Stimulated activated CD4-positive, alpha-beta T cell treated with anti-CD3 and anti-CD28 coated beads, TNF-alpha, amount 100 ng/mL, for 4 hours (primary cell): Measurements from ENCODE around the gene AKIRIN1.
"Not testable (repeated sequence)": the region's sequence is repeated elsewhere in the genome, so short reads cannot be mapped to it uniquely, and the experiment has no call there.

Experiments
- DNase-seq, 3 experiments: peaks; one replicate each; pipeline ENCODE4 v3.0.0-alpha.2; 2020; ENCODE audit warnings: low read depth in 3 of 3

Gene AKIRIN1

DNA sequence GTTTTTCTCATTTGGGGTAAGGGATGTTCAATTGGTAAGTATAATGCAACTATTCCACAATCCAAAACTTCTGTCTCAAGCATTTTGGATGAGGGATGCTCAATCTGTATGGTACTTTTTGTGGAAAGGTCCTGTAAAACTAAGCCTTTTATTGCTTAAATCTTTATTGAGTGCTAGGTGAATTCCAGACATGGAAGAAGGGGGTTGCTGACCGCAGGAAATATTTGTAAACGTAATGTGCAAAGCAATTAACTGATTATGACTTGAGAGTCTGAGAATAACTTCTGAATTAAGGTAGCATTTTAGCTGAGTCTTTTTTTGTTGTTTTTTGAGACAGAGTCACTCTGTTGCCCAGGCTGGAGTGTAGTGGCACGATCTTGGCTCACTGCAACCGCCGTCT, 3.1 kb downstream of the AKIRIN1 start:
- no peak for DNase-seq

DNA sequence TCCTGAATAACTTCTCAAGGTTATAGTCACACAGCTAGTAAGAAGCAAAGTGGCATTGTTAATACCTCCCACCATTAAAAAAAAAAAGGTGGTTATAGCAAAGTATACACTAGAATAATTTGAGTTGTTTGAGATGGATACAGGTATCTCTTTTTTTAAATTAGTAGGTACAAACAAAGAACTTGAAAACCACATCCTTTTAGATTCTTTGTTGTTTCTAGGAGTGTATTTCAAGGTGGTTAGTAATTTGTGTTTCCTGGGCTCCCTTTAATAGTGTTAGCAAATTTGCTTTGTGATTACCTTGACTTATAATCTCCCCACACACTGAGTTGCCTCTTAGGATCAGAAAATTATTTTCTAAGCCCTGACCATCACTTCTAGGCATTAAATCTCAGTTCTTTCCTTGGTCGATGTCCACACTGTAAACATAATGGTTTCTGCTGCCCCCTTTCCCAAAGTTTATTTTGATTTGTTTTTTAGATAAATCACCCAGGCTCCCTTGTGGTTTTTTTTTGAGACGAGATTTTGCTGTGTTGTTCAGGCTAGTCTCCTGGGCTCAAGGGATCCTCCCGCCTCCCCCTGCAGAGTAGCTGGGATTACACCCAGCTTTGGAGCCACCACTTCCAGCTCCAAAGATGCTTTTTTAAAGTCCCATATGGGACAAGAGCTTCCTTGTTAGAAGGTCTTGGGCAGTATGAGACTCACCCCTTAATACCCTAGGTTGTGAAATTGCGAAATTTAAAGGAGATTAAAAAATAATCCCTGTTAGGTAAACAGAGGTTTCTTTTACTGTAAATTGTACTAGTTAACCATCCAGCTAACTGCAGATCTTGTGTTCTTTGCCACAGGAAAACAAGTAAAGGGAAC, 6.2 kb downstream of the AKIRIN1 start:
- no peak for DNase-seq

DNA sequence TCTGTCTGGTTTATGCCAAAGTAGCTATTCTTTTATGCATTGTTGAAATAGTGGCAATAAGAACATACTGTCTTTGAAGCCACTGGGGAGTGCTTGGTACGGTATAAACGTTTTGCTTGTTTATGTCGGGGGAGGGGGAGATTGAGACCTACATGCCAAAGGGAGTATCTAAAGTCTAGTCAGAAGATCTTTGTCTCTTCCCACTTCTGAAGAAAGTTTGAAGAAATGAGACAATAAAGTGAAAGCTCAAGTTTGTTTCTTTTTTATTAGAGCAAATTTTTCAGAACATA, 6.8 kb downstream of the AKIRIN1 start:
- no peak for DNase-seq

DNA sequence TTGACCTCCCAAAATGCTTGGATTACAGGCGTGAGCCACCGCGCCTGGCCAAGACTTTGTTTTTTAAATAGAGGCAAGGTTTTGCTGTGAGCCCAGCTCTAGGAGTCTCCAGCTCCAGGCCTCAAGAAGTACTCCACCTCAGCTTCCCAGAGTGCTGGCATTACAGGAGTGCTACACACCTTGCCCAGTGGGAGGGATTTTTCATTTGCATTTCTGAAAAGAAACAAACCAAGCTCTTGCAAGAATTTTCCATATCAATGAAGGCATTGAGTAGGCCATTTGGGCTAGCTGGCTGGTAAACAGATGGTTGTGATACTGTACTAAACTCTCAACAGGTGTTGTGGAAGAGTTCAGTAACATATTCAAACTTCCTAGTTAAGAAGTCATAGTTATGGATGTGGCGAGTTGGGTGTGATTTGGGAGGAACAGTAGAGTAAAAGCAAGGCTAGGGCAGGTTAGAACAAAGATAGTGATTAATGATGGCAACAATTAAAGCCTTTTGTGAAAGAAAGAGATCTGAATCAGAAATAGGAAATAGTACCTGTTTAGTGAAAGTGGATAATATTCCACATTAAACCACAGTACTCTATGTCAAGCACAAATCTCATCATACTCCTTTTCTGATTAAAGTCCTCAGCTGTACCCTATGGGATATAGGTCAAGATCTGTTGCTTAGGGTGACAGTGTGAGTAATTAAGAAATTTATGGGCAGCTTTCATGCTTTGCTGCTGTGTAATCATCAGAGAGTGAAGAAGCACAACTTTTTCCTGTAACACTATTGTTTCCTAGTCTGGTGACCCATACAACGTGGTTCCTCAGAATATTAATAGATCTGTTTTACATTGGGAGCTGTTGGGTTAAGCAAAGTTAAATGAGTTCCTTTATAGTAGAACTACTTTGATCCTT, 10.7 kb downstream of the AKIRIN1 start:
- no peak for DNase-seq

DNA sequence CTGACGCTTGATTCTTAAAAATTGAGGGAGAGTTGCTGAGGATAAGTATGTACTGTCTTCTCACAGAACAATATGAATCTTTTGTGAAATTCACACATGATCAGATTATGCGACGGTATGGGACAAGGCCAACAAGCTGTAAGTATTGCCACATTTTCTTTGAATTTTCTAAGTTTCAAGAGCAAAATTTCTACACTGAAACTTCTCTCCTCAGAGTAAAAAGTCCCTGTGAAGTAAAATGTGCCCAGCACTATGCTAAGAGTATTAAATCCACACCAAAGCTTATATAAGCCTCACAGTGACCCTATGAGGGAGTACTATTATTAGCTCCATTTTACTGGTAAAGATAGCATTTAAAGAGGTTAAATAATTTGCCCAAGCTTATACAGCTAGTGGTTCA, 12.2 kb downstream of the AKIRIN1 start:
- no peak for DNase-seq

DNA sequence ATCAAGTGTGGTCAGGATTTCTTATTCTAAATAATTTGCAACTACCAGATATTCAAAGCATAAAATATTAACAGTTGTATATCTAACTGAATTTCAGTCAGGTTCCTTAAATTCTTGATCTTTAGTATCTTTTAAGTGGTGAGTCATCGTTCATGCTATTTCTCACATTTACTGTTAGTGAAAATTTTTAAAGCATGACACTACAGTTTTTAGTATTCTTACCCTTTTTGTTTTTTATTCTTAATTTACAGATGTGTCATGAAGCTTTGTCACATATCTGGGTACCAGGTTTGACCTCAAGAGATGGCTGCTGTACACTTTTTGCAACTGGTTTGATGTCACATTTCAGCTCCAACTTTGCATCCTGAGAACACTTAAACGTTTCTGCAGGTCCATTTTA, 12.7 kb downstream of the AKIRIN1 start:
- no peak for DNase-seq

DNA sequence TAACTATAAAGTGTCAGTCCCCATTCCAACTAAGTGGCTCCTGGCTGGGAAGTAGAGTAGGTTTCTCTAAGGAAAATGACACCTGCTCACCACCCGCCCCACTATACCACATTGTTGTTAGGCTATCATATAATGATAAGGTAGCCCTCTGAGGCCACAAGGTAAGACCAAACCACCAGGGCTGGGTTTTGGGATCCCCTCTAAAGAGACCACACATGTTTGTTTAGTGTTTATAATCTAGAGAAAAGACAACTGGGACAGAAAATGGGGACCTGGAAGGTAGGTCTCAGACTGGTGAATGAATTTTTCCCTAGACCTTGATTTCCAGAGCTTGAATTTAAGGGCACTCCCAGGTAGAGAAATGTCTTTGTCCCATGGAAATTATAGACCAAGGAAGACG, 15.2 kb downstream of the AKIRIN1 start:
- DNase-seq, result no peak

DNA sequence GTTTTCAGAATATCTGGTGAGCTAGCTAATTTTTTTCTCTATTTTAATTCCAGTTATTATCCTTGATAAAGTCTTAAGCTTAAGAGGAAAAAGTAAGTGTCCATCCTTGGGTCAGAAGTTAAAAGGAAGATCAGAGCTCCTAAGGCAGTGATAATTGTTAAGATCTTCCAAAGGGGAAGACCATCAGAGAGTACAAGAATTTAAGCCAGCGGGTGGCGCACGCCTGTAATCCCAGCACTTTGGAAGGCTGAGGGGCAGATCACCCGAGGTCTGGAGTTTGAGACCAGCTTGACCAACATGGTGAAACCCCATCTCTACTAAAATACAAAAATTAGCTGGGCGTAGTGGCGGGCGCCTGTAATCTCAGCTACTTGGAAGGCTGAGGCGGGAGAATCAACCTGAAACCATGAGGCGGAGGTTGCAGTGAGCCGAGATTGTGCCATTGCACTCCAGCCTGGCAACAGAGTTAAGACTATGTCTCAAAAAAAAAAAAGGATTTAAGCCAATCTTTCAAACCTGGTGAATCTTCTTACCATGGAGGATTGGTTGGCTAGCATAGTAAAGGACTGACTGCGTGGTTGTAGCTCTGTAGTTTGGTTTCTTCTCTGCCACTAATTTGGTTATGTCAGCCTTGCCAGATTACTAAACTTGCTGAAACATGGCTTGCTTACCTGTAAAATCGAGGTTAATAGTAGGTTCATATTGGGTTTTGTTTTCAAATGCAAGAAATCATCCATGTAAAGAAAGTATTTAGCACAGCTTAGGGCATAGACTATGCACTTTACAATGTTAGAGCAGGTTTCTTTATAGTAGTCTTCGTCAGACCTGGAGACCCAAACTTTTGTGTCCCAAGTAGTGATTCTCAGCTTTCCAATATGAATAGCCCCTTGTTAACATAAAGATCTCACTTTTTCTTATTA, 15.9 kb downstream of the AKIRIN1 start:
- no peak for DNase-seq

DNA sequence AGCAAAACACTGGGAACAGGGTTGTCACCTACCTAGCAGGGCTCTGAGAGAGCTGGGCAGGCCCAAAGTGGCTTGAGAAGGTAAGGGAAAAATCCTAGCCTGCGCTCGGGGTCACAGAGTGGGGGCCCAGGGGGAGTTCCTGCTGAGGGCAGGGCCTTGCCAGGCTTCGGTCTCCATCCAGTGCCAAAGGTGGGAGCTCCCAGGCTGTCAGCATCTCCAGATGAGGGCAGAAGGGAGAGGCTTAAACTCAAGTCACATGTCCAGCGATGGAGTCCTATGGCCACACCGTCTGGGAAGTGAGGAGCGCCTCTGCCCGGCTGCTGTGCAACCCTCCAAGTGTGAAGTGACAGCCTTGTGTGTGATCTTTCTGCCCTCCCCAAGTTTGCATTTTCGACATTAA, 23.9 kb downstream of the AKIRIN1 start:
- DNase-seq, result not testable (repeated sequence)

DNA sequence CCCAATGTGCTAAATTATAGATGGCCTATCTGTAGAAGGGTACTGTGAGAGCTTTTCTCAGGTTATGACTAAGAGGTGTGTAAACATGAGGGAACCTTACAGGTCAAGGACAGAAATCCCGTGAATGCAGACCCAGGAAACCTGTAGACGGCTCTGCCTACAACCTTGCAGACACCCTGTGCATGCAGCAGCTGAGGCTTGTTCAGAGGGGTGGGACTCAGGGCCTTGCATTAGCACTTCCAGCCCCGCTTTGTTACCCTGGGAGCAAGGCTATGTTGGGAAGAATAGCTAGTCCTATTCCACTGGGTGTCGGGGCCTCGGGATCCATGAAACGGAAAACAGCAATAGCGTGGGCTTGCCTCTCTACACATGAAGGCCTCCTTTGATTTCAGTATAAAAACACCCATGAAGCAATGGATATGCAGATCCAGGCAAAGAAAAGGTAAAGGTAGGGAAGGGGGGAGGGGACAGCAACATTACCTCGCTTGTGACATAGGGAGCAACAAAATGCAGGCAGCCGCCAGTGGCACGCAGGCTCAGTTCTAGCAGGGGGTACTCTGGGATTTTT, 25.6 kb downstream of the AKIRIN1 start:
- DNase-seq, result no peak

DNA sequence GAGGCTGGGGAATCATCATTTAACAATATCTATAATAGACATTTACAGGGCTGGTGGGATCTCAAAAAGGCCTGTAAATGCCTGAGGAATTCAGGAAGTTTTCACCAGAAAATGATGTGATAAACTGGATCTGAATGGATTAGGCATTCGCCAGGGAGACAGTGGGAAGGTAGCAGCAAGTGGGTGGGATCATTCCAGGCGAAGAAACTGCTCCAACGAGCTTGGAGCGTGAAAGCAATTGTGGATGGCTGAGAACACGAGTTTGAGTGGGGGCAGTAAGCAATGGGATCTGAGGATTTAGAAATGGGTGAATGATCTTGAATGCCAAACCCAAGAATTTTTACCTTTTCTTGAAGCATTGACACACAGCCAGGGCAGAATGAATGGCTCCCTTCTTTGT, 26.2 kb downstream of the AKIRIN1 start:
- DNase-seq, result no peak

DNA sequence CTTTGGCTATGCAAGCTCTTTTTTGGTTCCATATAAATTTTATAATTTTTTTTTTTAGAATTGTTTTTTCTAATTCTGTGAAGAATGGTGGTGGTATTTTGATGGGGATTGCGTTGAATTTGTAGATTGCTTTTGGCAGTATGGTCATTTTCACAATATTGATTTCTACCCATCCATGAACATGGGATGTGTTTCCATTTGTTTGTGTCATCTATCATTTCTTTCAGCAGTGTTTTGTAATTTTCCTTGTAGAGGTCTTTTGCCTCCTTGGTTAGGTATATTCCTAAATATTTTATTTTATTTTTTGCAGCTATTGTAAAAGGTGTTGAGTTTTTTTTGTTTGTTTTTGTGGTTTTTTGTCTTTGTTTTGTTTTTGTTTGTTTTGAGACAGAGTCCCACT, 29.4 kb downstream of the AKIRIN1 start:
- not testable (repeated sequence) for DNase-seq

DNA sequence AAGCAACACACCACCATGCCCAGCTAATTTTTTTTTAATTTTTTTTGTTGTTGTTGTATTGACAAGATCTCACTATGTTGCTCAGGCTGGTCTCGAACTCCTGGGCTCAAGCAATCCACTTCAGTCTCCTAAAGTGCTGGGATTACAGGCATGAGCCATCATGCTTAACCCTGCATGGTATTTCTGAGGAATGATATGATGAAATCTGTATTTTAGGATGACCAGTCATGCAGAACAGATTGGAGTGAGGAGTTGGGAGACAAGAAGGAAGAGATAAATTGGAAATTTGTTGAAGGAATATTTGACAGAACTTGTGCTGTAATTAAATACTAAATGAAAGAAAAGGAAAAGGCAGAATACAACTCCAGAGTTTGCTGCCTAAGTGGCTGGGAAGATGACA, 30.4 kb downstream of the AKIRIN1 start:
- no peak for DNase-seq

DNA sequence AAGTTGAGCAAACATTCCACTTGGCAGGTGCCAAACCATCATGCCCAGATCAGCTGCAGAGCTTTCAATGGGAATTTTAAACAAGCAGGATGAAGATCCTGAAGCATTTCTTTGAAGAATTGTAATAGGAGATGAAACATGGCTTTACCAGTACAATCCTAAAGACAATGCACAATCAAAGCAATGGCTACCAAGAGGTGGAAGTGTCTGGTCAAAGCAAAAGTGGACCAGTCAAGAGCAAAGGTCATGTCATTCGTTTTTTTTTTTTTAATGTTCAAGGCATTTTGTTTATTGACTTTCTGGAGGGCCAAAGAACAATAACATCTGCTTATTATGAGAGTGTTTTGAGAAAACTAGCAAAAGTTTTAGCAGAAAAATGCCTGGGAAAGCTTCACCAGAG, 32.1 kb downstream of the AKIRIN1 start:
- DNase-seq, result no peak

DNA sequence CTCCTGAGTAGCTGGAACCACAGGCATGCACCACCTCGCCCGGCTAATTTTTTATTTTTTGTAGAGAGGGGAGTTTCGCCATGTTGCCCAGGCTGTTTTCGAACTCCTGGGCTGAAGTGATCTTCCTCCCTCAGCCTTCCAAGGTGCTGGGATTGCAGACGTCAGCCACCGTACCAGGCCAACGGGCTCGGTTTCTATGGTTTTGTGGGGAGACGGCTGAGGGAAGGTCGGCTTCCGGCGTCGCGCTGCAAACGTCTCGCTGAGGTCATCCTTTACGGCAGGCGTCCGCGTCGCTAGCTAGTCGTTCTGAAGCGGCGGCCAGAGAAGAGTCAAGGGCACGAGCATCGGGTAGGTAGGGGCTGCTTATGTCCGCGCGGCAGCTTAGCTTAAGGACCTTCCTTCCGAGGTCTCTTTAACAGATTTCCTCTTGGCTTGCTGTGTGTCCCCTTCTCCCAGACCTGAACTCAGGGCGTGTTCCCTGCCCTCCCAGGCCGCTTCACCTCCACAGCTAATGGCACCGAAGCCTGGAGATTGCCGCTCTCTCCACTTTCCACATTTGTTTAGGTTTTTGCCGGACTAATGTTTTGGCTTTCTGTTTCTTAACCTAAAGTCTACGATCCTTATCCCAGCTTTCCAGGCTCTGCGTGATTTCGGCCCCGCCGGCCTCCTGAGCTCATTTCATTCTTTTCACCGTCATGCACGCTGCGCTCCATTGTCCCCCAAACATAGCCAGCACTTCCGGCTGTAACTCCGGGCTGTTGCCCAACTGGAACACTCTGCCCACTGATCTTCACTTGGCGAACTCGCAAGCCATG, 35.2 kb downstream of the AKIRIN1 start, which contains the start of gene NDUFS5:
Gene NDUFS5 (plus strand): TSS at position 300 of the 815 bp plus-strand sequence. CDS start 2,375 bp downstream, outside the sequence.
- DNase-seq, result peak; percentile 56 to 69 (median 65)

DNA sequence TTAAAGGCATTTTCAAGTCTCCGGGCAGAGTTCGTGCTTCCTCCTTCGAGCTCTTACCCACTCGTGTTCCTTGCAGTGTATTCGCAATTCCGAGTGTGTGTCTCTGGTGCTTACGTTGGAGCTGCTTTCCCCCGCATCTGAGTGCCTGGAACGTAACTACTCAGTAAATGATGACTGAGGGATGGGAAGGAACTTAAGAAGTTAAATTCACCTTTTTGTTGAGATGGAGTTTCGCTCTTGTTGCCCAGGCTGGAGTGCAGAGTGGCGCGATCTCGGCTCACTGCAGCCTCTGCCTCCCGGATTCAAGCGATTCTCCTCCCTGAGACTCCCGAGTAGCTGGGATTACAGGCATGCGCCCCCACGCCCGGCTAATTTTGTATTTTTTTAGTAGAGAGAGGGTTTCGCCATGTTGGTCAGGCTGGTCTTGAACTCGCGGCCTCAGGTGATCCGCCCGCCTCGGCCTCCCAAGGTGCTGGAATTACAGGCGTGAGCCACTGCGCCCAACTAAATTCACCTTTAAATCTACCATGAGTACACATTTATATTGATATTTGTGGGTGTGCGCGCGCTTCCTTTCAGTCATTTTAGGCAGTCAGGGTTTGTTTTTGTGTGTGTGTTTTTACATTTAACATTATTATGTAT, 35.9 kb downstream of the AKIRIN1 start:
- DNase-seq, result no peak

DNA sequence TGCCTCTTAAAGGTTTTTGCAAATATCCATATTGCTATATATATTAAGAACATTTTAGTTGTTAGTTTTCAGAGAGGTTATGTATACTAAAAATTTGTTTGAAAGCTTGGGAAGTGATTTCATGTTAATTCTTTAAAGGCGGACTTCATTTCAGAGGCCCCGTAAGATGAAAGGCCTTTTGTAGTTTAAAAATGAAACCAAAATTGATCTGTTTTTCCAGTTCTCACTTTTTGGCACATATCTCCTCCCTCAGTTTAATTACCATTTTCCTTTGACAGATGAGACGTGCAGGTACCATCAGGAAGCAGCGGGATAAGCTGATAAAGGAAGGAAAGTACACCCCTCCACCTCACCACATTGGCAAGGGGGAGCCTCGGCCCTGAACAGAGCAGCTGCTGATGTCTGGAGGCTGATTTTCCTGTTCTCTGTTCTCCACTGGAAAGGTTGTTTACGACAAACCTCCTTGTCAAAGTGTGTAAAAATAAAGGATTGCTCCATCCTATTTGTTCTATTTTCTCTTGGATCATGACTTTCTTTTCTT, 43.1 kb downstream of the AKIRIN1 start:
- no peak for DNase-seq

DNA sequence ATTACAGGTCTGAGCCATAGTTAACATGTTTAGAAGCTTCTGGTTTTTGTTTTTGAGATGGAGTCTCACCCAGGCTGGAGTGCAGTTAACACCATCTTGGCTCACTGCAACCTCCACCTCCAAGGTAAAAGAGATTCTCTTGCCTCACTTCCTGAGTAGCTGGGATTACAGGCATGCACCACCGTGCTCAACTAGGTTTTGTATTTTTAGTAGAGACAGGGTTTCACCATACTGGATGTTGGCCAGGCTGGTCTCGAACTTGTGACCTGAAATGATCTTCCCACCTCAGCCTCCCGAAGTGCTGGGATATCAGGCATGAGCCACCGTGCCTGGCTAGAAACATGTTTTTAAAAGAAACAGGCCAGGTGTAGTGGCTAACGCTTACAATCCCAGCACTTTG, 45.6 kb downstream of the AKIRIN1 start:
- no peak for DNase-seq

DNA sequence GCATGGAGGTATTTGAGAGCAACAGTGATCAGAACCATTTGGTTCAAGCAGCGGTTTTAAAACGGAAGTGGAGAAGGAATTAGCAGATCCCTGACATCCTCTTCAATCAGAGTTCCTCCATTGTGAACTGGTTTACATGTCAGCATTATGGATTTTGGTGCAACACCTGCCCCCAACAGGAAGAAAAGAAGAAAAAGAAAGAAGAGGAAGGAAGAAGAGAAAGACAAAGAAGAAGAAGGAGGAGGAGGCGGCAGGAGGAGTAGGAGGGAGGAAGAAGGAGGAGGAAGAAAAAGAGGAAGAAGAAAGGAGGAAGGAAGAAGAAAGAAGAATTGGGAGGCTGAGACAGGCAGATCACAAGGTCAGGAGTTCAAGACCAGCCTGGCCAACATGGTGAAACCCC, 52.4 kb downstream of the AKIRIN1 start:
- no peak for DNase-seq

DNA sequence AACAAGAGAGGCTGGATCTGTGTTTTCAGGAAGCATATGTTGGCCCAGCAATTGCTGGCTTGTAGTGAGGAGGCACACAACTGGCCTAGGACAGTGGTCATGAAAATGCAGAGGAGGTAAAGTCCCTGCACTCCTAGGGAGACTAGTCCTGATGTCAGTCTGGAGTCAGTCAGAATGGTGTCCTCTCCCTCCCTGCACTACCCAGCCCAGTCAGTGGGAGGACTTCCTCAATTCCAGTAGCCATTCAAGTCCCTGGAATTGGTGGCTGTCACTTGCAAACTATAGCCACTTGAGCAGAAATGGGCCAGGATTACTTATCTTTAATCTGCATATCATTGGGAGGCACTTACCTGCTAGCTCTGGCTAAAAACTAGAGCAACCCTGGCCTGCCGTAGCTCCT, 53.7 kb downstream of the AKIRIN1 start:
- no peak for DNase-seq
